Measurements from ENCODE around the gene INTU. TPM values are rescaled to one million over a fixed set of nuclear protein-coding genes. Genes with fewer than 3 reads are reported as not detected.
"Not testable (repeated sequence)": the region's sequence is repeated elsewhere in the genome, so short reads cannot be mapped to it uniquely, and the experiment has no call there.

INTU gene
- total RNA-seq, 1 donor from 2014 or later = 10.1 TPM

GRCh38 chr4:127643791-127644190 lies 11.0 kb downstream of the INTU start:
- no peak for DNase-seq (ENCODE audit: low spot score)

GRCh38 chr4:127648061-127648460 lies 15.3 kb downstream of the INTU start:
- DNase-seq (ENCODE audit: low spot score) = no peak

GRCh38 chr4:127655590-127655989 lies 22.8 kb downstream of the INTU start:
- not testable (repeated sequence) for DNase-seq (ENCODE audit: low spot score)

GRCh38 chr4:127656047-127656680 lies 23.4 kb downstream of the INTU start:
- no peak for DNase-seq (ENCODE audit: low spot score)

- no peak for DNase-seq (ENCODE audit: low spot score)
These were observed 27.6 kb downstream of the INTU start for GRCh38 chr4:127660284-127660885.

GRCh38 chr4:127667116-127667515 lies 34.4 kb downstream of the INTU start:
- DNase-seq (ENCODE audit: low spot score) = no peak

GRCh38 chr4:127667772-127668171 lies 35.0 kb downstream of the INTU start:
- no peak for DNase-seq (ENCODE audit: low spot score)

- no peak for DNase-seq (ENCODE audit: low spot score)
These were observed 36.0 kb downstream of the INTU start for GRCh38 chr4:127668770-127669169.

GRCh38 chr4:127669691-127670090 lies 36.9 kb downstream of the INTU start:
- DNase-seq (ENCODE audit: low spot score) = no peak

GRCh38 chr4:127672111-127672510 lies 39.4 kb downstream of the INTU start:
- no peak for DNase-seq (ENCODE audit: low spot score)

- no peak for DNase-seq (ENCODE audit: low spot score)
These were observed 52.5 kb downstream of the INTU start for GRCh38 chr4:127685292-127685691.

- DNase-seq (ENCODE audit: low spot score) = no peak
These were observed 53.9 kb downstream of the INTU start for GRCh38 chr4:127686658-127687057.

GRCh38 chr4:127687580-127687979 lies 54.8 kb downstream of the INTU start:
- no peak for DNase-seq (ENCODE audit: low spot score)

GRCh38 chr4:127698789-127699200 lies 66.0 kb downstream of the INTU start:
- DNase-seq (ENCODE audit: low spot score) = no peak

- DNase-seq (ENCODE audit: low spot score) = peak; percentile 85
These were observed 76.2 kb downstream of the INTU start for GRCh38 chr4:127708985-127709384.

- no peak for DNase-seq (ENCODE audit: low spot score)
These were observed 76.7 kb downstream of the INTU start for GRCh38 chr4:127709456-127709855.

GRCh38 chr4:127730142-127730913 lies 97.6 kb downstream of the INTU start, which contains the start of gene SLC25A31:
TSS of gene SLC25A31 (plus strand) at chr4:127730400. CDS start at chr4:127730546, 146 bp downstream.
- no peak for DNase-seq (ENCODE audit: low spot score)

GRCh38 chr4:127731406-127731805 lies 98.6 kb downstream of the INTU start:
- DNase-seq (ENCODE audit: low spot score) = no peak

- no peak for DNase-seq (ENCODE audit: low spot score)
These were observed 100.0 kb downstream of the INTU start for GRCh38 chr4:127732623-127733328.

GRCh38 chr4:127734976-127735375 lies 102.2 kb downstream of the INTU start:
- DNase-seq (ENCODE audit: low spot score) = no peak

- no peak for DNase-seq (ENCODE audit: low spot score)
These were observed 104.5 kb downstream of the INTU start for GRCh38 chr4:127737295-127737694.

- no peak for DNase-seq (ENCODE audit: low spot score)
These were observed 108.5 kb downstream of the INTU start for GRCh38 chr4:127741247-127741646.

Data from mucosa of gallbladder (tissue), 1 donor.